AG08395 (cell line): ENCODE data around the gene GATM.
"Not testable (repeated sequence)": the region's sequence is repeated elsewhere in the genome, so short reads cannot be mapped to it uniquely, and the experiment has no call there.

ENCODE experiments used
- DNase-seq: peaks from one replicate; pipeline ENCODE4 v3.0.0; 2012; ENCODE audit warnings: mixed read lengths, low spot score

GATM gene

DNA sequence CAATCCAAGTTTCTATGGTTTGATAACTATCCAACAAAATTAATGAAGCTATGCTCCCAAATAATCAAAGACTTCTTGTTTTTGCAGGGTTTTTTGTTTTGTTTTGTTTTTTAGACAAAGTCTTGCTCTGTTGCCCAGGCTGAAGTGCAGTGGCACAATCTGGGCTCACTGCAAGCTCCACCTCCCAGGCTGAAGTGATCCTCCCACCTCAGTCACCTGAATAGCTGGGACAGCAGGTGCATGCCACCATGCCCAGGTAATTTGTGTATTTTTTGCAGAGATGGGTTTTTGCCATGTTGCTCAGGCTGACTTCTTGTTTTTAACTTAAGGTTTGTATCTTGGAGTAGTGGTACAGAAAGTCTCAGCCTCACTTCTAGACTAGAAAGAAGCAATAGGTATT lies 11.0 kb upstream of the GATM start:
- no peak for DNase-seq

DNA sequence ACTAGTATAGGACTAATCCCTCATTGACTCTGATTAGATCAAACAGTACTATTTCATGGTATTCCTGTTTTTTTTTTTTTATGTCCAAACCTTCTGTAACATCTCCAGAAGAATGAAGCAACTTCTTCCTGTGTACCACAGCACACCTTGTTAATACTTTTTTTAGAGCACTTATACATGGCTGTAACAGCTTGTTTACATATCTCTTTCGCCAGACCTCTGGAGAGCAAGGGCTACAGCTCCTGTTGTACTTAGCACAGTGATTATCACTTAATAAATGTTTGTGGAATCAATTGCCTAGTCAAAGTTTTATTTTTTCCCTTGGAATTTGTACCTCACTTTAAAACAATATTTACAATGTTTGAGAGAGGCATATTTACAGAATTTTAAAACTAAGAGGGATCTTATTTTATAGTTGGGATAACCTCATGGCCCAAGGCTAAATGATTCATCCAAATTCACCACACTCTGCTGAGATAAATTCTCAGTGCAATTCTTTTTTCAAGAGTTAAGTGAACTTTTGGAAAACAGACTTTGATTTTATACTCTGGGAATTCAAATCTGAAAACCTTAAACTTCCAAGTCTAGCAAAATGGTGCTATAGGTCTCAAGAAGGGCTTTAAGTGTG lies 9.2 kb upstream of the GATM start:
- DNase-seq = no peak

DNA sequence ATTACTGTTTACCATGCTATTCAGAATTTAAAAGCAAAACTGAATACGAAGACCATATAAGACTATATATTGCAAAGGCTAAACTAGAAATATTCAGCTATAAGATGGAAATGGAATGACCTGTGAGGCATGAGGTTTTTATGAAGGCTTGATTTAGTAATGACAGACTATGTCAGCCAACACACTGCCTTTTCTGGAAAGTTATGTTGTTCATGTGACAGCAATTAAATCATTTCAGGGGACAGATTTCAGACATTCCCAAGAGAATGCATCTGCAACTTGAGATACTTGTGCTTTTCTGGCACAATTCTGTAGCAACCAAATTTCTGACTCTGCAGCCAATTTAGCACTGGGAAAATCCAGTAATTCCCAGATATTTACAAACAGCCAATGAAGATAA lies 8.6 kb upstream of the GATM start:
- DNase-seq = no peak

DNA sequence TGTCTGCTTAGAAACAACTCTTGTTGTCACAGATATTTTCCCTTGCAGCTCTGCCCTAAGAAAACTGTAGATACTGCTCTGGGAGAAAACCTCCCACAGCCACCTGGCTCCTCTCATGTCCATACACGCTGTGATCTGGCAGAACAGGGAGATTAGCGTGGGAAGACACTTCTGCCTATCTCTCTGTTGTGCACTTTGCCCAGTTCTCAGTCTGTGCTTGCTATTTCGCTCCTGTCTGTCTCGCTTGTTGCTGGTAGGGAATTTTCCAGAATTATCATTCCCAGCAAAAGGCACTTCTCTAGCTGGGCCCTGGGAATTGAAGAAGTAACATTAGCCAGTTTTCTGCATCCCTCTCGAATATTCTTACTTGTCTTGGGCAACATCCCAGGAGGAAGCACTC lies 8.1 kb upstream of the GATM start:
- DNase-seq = no peak

DNA sequence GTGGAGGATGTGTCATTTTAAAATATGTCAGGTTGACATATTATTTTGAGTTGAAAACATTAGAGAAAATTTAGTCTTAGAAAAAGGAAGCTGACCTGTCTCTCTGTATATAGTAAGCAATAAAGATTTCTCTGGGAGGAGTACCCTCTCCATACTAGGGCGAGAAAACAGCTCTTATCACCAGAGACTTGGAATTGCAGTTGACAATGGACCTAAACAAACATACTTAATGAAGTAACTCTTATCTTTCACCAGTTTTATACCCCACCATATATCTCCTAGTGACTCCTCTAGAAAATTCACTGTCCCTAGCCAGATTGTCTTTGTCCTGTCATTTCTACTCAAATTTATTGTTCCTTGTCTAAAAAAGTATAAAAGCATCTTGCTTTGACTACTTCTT lies 7.2 kb upstream of the GATM start:
- no peak for DNase-seq

DNA sequence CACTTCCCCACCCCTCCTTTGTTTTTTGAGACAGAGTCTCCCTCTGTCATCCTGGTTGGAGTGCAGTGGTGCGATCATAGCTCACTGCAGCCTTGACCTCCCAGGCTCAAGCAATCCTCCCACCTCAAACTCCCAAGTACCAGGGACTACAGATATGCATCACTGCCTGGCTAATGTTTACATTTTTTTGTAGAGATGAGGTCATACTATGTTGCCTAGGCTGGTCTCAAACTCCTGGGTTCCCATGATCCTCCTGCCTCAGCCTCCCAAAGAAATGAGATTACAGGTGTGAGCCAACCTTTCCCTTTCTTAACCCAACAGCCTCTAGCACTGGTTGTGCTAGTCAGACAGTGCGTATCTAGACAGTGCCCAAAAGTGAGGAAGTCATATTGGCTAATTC lies 6.4 kb upstream of the GATM start:
- no peak for DNase-seq

DNA sequence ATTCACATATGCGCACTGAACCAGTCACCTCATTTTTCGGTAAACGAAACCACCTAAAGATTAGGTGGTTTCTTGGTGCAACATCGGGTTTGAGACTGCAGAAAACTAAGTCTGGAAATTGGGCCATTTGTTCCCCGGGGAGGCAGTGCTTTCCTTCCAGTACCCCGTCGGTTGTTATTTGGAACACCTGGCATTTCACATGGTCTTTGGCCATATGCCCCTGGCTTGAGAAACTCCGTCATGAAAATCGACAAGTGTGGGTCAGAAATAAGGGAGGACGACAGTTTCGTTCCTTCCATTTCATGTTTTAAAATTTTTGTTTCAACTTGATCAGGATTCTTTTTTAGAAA lies 544 bp upstream of the GATM start:
- DNase-seq = no peak

DNA sequence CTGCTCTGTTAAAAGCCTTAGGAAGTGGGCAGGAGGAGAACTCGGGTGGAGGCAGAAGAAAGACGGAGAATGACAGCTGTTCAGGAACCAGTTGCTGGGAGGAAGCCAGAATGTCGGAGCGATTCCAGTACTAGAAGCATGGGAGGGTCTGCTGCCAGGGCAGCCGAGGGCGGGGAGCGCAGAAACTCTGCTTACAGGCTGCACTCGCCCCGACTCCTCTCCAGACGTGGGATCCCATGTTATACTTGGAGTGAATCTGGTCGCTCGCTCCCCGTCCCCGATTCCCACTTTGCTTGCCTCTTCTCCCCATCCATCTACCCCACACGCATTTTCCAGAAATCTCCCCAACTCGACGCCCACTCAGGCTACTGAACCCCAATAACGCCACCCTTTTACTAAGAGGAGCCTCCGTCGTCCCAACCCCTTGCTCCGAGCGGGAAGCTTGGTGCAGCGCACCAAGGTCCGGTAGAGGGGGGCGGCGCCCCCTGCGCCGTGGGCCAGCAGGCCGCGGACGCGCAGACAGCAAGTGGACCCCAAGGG lies 665 bp downstream of the GATM start:
- DNase-seq = no peak

DNA sequence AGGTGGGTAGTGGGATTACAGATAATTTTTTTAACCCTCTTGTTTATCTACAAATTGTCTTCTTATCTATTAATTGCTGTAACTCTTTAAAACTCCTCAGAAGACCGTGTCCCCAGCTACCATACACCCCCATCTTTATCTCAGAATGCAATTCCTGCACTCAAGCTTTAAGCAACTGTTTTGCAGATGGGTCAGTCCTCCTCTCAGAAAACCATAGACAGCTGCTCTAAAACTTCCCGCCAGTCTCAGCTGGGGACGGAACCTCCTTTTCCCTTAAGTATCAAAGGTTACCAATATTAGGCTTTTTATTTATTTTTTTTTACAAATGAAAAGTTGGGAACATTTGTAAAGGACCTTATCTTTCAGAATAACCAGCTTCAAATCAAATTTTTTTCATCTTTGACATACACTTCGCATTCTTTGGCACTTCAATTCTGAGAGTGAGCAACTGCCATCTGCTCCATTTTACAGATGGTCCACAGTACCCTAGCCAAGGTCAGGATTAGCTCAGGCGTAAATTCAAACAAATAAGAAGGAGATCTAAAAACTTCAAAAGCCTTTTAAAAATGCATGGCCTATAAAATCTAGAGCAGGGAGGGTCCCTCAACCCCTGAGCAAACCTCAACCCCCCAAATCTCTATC lies 1.3 kb downstream of the GATM start:
- no peak for DNase-seq

DNA sequence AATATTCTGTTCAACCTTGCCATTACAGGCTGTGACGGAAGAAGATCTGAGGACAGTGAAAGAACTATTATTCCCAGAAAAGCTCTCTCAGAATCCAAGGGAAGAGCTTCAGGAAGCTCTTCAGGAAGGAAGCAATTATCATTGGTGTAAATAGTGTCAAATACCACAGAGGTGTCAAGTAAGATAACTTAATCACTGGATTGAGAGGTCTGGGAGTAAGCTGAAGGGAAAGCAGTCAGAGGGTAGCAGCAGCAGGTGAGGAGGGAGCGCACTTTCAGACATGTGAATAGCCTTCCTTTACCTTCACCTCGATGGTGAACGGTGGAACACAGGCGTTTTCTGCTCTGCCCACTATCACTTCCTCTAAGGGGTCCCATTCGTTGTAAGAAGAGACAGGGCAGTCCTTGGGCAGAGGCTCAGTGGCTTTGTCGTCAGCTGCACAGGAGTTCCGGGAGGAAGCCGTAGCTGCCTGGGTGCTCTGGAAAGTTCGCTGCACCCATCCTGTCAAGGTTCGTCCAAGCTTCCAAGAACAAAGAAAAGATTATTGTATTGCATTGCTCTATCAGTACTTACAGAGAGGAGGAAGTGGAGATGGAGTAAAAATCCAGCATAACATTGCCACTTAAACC lies 1.9 kb downstream of the GATM start:
- DNase-seq = no peak

DNA sequence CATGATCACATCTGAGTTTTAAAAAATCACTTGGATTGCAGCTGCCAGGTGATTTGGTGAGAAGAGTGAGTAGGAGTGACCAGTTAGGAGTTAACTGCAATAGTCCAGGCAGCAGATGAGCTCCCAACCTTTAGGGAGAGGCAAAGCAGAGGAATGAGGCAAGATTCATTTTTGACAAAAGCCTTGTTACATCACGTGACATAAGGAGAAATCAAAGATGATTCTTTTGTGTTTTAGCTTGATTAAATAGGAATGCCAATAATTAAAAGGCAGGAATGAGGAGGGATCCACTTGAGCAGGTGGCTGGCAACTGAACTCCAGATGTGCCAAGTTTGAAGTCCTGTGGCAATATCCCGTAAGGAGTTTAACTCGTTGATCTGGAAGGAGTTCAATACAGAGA lies 2.5 kb downstream of the GATM start:
- no peak for DNase-seq

DNA sequence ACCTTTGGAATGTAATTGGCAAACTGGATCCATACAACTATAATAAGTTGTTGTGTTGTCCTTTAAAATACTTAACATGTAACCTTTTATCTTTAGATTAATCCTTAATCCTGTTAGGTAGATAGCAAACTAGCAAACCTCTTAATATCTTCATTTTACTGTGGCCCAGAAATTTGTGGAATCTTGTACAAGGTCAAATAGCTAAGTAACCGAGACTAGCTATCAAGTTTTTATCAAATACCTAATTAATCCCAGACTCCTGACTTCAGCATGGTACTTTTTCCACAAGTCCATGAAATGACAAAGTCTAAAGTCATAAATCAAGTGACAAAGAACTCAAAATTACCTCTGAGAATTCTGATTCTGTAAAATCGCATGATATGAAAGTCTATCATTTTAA lies 4.4 kb downstream of the GATM start:
- DNase-seq = no peak

DNA sequence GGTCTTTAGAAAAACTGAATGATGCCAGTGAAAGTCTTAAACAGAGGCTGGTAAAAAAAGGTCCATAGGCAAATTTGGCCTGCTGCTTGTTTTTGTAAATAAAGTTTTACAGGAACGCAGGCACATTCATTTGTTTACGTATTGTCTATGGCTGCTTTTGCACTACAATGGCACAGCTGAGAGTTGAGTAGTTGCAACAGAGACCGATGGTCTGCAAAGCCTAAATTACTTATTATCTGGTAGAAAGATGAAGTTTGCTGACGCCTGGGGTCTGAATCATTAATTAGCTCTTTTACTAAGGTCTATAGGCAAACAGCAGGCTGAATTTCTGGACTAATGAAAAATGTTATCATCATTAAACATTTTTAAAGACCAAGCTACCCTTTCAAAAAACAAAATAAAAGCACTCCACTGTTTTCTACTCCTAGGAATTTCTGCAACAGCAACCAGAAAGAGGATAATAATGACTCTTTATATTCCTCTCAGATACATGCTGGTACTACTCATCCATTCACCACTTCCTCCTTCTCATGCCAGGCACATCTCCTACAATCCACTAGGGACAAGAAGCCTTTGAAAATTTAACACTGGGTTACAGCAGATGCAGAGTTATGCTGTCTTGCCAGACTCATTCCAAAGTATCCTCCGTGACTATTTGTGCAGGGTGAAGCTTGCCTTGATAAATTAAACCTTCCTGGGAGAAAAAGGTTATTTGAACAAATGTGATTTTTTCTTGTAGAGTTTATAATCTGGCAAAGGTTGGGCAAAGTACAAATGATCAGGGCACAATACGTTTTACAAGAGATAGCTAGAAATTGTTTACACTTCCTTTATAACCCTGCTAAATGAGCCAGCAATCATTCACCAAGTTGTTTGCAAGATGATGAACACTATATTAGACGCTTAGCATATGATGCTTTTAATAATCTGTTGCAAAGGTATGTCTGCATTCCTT lies 6.0 kb downstream of the GATM start:
- no peak for DNase-seq

DNA sequence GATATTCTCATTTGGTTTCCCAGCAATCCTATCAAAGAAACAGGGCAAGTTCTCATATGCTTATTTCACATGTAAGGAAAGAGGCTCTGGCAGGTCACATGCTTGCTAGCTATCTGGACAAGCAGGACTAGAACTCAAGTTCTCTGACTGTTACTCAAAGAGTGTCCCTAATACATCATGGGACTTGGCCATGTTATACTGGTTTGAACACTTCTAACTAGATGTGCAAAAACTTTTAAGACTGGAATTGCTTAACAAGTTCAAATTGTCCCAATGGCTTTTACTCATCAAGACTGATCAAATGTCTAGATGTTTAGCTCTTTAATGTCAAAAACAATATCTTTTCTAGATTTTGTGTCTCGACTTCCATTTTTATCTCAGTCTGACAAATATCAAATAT lies 6.8 kb downstream of the GATM start:
- DNase-seq = no peak

DNA sequence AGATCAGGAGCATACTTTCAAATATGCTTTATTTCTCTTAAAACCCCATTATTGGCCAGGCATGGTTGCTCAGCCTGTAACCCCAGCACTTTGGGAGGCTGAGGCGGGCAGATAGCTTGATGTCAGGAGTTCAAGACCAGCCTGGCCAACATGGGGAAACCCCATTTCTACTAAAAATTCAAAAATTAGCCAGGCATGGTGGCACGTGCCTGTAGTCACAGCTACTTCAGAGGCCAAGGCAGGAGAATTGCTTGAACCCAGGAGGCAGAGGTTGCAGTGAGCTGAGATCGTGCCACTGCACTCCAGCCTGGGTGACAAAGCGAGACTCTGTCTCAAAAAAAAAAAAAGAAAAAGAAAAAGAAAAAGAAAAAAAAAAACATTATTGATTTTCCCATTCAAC lies 8.3 kb downstream of the GATM start:
- DNase-seq = not testable (repeated sequence)

DNA sequence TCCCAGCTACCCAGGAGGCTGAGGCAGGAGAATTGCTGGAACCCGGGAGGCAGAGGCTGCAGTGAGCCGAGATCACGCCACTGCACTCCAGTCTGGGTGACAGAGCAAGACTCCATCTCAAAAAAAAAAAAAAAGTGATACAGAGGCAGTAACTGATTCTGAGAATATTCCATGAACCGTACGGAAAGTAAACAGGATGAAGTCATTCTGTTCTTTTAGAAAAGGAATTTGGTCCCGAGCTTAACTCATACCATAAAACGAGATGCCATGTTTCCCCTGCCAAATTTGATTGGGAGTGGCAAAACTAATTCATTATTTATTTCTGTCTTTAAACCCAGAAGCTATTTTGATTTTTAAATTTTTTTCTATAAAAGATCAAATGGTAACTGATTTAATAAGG lies 11.1 kb downstream of the GATM start:
- DNase-seq = not testable (repeated sequence)

DNA sequence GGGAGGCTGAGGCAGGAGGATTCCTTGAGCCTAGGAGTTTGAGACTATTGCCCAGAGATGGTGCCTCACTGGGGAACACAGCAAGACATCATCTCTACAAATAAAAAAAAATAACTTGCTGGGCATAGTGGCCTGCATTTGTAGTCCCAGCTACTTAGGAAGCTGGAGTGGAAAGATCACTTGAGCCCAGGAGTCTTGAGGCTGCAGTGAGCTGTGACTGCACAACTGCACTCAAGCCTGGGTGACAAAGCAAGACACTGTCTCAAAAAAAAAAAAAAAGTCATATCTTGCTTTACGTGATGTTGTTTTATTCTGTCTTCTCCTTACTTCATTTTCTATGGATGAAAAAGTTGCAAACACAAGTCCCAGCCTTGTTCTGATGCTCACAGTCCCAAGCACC lies 14.1 kb downstream of the GATM start:
- DNase-seq = no peak

DNA sequence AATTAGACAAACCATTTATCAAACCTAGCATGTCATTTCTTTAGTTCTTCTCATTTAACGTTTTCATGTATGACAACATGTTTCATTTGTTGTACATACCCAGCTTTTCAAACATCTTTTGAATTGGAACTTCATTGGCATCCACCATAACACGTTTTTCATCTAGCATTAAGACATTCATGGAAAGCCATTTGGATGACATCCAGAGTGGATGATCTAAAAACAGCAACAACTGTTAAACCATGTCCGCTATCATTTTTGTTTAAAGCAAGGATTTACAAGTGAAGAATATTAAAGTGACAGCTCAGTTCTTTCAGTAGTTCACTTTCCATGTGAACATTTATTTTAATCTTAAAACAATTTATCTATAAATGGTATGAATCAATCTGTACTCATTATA lies 14.5 kb downstream of the GATM start:
- DNase-seq = no peak

DNA sequence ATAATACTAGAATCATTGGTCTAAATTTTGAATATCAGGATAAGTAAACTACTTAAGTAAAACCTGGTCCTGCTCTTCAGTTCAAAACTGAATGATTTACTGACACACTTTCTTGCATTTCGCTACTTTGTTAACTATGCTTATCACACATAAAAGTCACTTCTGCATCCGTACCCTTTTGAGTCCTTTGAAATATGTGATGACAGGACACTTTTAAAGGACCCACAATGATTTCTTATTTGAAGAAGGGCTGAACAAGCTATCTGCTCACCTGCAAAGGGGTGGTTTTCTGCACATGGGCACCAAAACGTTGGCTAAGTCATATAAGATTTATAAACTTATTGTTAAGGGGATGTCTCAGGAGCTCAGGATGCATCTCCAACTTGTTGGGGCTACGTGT lies 15.0 kb downstream of the GATM start:
- no peak for DNase-seq

DNA sequence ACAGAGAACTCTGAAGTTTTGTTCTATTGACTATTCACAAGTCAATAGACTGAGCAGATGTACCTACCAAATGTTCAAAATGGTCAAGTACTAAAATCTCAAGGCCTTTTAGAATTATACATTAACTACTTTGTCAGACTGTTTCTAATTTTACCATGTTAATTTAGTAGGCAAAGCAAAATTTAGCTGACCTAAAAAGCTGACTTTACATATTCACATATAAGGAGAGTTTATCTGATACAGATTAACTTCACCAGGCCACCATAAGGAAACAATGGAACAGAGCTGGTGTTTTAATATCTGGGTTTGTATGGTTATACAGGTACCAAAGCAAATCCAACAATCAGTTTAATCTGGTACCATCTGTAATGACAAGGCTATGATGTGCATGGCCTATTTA lies 15.9 kb downstream of the GATM start:
- no peak for DNase-seq

DNA sequence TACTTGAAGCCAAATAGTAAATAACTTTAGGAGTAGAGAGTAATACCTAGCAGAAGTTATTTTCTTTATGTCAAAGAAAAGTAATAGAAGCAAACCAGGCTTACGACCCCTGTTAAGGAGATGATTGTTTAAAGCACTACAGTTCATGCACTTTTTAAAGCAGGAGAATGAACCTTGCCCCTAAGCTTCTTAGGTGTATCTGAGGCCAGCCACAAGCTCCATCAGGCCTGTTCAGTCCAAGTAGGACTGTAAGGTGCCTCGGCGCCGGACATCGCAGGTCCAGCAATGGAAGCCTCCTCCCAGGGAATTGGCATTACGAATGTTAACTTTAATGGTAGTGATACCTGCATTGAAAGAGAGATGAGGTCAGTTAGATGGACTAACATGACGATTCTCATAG lies 16.5 kb downstream of the GATM start:
- DNase-seq = no peak

DNA sequence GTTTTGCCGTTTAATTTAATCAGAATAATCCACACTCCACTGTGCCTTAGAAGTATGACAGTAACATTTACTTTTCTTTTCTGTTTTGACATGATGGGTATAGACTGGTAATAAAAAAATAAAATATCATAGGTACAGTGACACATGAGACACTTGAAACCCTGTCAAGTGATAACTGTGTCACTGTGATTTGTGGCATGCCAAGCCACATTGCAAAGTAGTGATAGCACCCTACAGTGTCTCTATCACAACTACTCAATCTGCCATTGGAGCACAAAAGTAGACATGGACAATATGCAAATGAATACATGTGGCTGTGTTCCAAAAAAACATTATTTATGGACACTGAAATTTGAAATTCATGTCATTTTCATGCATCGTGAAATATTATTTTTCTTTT lies 22.5 kb downstream of the GATM start:
- no peak for DNase-seq

DNA sequence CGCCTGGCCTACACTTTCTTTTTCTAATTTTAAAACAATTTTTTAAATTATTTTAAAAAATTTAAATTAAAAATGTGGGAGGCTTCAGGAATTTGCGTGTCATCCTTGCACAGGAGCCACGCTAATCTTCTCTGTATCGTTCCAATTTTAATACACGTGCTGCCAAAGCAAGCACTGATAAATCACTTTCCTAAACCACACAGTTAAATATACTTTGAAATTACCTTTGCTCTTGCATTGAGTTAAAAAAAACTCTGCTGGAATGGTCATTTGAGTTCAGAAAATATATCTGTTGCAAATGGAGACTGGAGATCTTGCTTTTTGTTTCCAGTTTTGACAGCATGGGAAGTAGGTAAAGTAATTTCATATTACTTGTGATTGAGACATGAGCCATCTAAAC lies 23.6 kb downstream of the GATM start:
- no peak for DNase-seq
